H1 (cell line): ENCODE results near the gene FAM177A1. TPM values are rescaled to one million over a fixed set of nuclear protein-coding genes. Genes with fewer than 3 reads are reported as not detected.
A peak's percentile ranks its signal among the peaks of the same experiment; 100 is the strongest.

Source experiments
- CHD2 ChIP-seq: IDR thresholded peaks from 2 replicates; pipeline ENCODE4 v1.6.1; 2012; ENCODE audit warnings: low read length, improper control_type of control experiment
- CTBP2 ChIP-seq: IDR thresholded peaks from 2 replicates; pipeline ENCODE4 v1.7.0; 2011; ENCODE audit warnings: borderline replicate concordance, mild to moderate bottlenecking, moderate library complexity, mixed read lengths, low read length; ENCODE audit not compliant: insufficient read depth, insufficient read length
- FOSL1 ChIP-seq: IDR thresholded peaks from 2 replicates; pipeline ENCODE4 v1.6.1; 2011; ENCODE audit warnings: mild to moderate bottlenecking, low read depth, low read length, moderate library complexity; ENCODE audit not compliant: insufficient read depth
- GTF2F1 ChIP-seq: IDR thresholded peaks from 2 replicates; pipeline ENCODE4 v1.6.1; 2012; ENCODE audit warnings: low read depth, low read length, improper control_type of control experiment, borderline replicate concordance
- HDAC2 ChIP-seq, 2 experiments: fragments of 300-600 bp in 1 of 2; sonication (generic) in 1 of 2; IDR thresholded peaks; 2 replicates each; pipeline ENCODE4 v1.6.1; 2011 to 2012; ENCODE audit warnings: low read depth in 2 of 2, low read length in 2 of 2, mild to moderate bottlenecking in 2 of 2, moderate library complexity in 2 of 2, borderline replicate concordance in 1 of 2, inconsistent platforms in 1 of 2
- KDM5A ChIP-seq: fragments of 200-600 bp; IDR thresholded peaks from 2 replicates; pipeline ENCODE4 v1.7.1; 2012; ENCODE audit warnings: mild to moderate bottlenecking, low read length, inconsistent platforms, mixed read lengths
- POLR2A ChIP-seq, 2 experiments: IDR thresholded peaks; 1 replicate in 1 of 2; 2 replicates in 1 of 2; pipeline ENCODE4 v1.6.1; 2011; ENCODE audit warnings: low read depth in 2 of 2, low read length in 2 of 2, mild to moderate bottlenecking in 2 of 2; ENCODE audit errors: control extremely low read depth in 1 of 2
- SAP30 ChIP-seq: fragments of 300-600 bp; sonication (generic); IDR thresholded peaks from 2 replicates; pipeline ENCODE4 v1.7.1; 2012; ENCODE audit warnings: low read length, moderate library complexity, mild to moderate bottlenecking, inconsistent platforms; ENCODE audit not compliant: insufficient read depth, insufficient replicate concordance
- SIN3A ChIP-seq, 2 experiments: IDR thresholded peaks in 1 of 2; conservative IDR thresholded peaks in 1 of 2; 2 replicates each; pipeline ENCODE4 v1.6.1; 2011 to 2012; ENCODE audit warnings: low read length in 2 of 2, improper control_type of control experiment in 1 of 2, low read depth in 1 of 2, mild to moderate bottlenecking in 1 of 2
- SP1 ChIP-seq: IDR thresholded peaks from 2 replicates; pipeline ENCODE4 v1.6.1; 2011; ENCODE audit warnings: low read depth, low read length
- TAF7 ChIP-seq: optimal IDR thresholded peaks from 2 replicates; pipeline ENCODE3; 2011; ENCODE audit warnings: low read depth, mild to moderate bottlenecking, inconsistent platforms, low read length, moderate library complexity, borderline replicate concordance
- TBP ChIP-seq: IDR thresholded peaks from 2 replicates; pipeline ENCODE4 v1.6.1; 2011; ENCODE audit warnings: low read depth, low read length, improper control_type of control experiment
- polyA plus RNA-seq, 7 experiments: library from polyadenylated mRNA; depleted of rRNA in 3 of 7; stranded (reverse) in 5 of 7; unstranded in 2 of 7; fragments of >200 nt in 5 of 7; fragments of 200-250 nt in 2 of 7; gene quantifications; 1 replicate in 5 of 7; 2 replicates in 1 of 7; 4 replicates in 1 of 7; pipeline versions ENCODE4 v1.2.1 to v1.2.3, GENCODE V29; 2011 to 2013; ENCODE audit warnings: missing spikeins in 2 of 7, mixed read lengths in 2 of 7
- total RNA-seq: library from RNA; stranded (reverse); fragmentation: NEBNext Ultra II Directional; extraction: Animal tissue kit (Norgen Biotek cat#: 25700); gene quantifications from 2 replicates; pipeline ENCODE4 v1.2.1, GENCODE V29; 2021

The FAM177A1 gene
- total and polyA plus RNA-seq, 2 of the 8 experiments (the other 6 are each of a cell fraction or from before 2014, with no cell fraction given) = 11.3 to 34.0 TPM

DNA sequence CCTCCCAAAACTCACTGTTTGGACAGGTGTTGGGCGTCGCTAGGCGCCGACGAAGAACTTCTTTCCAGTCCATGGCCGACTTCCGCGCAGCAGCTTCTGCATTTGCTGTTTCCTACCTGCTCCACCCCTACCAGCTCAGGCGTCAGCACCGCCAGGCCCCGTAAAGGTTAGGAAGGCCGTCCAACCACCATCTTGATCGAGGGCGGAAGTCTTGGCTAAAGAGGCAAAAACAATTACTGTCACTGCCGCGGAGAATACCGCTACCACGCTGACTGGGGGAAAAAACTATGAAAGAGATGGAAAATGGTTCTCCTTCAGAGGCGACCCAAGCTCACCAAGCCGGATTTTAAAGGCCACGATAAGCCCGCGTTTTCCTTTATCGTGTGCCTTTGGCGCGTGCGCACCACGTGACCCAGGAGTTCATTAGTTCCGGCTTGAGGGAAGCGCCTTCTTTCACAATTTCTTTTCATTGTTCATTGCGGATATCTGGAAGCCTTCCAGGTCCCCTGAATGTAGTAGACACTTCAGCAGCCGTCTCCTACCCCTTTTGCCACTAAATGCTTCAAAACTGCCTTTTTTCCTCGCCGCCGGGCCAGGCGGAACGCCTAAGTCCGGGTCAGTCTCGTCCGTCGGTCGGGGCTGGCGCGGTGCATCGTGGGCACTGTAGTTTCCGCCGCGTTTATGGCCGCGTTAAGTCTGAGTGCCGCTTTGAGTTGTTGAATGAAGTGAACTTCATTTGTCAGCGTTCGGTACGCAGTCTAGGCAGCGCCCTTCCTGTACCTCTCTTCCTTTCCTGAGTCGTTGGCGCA is 76.0 kb downstream of the FAM177A1 start, which contains the start of the genes PPP2R3C and PRORP (continued):
- TF ChIP-seq KDM5A (peak; percentile 66; the same call in 1 of the 2 replicates), TBP (peak; percentile 90), SIN3A (conservative IDR thresholded peaks at IDR 0.05 in 1 of 2, IDR thresholded peaks at IDR 0.05 in 1 of 2; ENCODE audit: low read depth in 1 of 2, low read length in 2 of 2) (peak; percentile 40 to 73; a peak in 3 of 4 replicates), TAF7 (peak; percentile 80), CTBP2 (no peak), GTF2F1 (peak; percentile 69; the same call in 1 of the 2 replicates), FOSL1 (no peak), SAP30 (peak; percentile 82), POLR2A (IDR thresholded peaks at IDR 0.05; ENCODE audit: control extremely low read depth in 1 of 2, low read depth in 2 of 2, low read length in 2 of 2) (peak; percentile 84 to 97), HDAC2 (IDR thresholded peaks at IDR 0.05; ENCODE audit: borderline replicate concordance in 1 of 2, low read depth in 2 of 2, low read length in 2 of 2) (0 out of 4 replicates have a peak, but pooled peaks of 1 of the 2 experiments have one; percentile 60), SP1 (0 out of 2 replicates have a peak, but pooled peaks have one; percentile 37), CHD2 (peak; percentile 11; the same call in 1 of the 2 replicates)
